HG03280 (cell line): ENCODE data around the gene GPR37L1.
A peak's percentile ranks its signal among the peaks of the same experiment; 100 is the strongest.

Experiments used
- ATAC-seq: cut with Tn5 transposase; IDR thresholded peaks from one replicate; pipeline ENCODE4 v1.9.1; 2021; ENCODE audit warnings: mild to moderate bottlenecking, moderate library complexity; ENCODE audit not compliant: unreplicated experiment

GPR37L1 gene

DNA sequence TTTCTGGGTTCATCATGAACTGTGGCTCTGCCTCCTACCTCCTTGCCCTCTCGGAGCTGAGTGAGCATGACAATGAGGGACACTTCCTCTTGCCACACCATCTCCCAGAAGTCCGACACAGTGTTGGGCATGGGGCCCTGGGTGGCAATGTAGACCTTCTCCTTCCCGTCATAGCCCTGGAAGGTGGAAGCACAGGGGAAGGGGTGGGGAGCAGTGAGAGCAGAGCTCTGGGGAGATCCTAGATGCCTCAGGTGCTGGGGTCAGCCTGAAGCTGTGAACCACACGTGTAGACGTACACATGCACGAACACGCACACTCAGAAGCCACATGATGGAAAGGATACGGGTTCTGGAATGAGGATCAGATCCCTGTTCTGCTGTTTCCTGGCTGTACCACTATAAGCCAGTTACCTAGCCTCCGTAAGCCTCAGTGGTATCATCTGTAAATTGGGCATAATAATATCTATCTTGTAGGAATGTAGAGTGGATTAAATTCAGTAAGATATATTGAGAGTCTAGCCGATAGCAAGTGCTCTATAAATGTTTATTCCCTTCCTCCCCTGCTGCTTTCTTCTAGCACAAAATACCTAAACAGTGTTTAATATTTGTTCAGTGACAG, 31.5 kb downstream of the GPR37L1 start:
- no peak for ATAC-seq

DNA sequence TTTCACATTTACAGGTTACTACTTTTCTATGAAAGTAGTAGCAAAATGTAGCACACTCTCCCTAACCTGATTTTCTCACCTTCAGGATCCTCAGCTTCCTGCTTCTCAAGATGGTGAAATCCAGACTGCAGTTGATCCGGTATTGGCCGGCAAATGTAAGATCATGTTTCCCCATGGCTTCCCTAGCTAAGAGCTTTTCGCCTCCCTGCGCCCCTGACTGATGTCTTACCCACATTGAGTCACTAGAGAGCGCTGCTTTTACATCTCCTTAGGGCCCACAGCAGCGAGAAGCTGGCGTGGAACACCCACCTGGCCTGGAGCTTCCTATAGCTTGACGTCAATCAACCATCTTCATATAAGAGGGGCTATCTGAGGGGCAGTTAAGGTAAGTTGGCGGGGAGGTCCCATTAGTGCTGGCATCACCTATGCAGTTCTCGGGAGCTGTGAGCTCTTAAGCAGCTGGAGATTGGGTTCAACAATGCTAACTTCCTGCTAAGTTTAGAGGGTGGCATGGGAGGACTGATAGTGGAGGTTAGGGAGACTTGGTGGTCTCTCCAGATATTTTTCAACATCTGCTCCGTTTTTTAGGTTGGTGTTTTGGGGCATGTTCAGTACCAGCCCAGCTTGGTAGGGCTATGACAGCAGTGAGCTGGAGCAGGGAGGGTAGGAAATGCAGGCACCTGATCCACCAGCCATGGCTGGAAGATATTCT, 32.2 kb downstream of the GPR37L1 start:
- peak; percentile 46 for ATAC-seq

DNA sequence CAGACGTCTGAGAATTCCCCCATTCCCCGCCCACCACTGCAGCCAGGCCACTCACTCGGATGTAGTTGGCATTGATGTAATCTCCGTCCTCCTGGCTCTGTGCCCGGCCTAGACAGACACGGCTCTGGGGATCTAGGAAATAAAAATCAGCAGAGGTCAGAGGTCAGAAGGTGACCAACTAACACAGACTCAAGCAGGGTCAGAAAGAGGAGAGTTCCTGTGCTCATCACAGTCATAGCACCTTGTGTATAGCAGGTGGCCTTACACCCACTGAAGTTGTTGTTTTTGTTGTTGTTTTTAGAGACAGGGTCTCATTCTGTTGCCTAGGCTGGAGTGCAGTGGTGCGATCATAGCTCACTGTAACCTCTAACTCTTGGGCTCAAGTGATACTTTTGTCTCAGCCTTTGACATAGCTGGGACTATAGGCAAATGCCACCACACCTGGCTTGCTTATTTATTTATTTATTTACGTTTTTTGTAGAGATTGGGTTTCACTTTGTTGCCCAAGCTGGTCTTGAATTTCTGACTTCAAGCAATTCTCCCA, 32.8 kb downstream of the GPR37L1 start:
- no peak for ATAC-seq

DNA sequence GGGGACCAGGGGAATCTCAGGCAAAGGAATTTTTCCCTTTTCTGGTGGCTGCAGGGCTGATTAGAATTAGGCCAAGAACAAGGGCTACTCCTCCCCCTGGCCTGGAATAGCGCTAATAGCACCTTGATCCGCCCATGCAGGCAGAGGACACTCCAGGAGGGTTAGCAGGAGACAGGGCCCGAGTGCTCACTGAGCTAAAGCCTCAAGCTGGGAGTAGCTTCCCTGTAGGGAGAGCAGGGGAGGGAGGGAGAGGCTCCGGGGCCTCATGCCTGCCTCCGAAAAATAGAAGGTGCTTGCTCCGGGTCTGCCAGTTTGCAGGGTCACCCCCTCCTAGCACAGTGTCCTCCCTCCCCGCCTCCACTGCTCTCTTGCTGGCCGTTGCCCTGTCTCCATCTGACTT, 33.9 kb downstream of the GPR37L1 start:
- no peak for ATAC-seq

DNA sequence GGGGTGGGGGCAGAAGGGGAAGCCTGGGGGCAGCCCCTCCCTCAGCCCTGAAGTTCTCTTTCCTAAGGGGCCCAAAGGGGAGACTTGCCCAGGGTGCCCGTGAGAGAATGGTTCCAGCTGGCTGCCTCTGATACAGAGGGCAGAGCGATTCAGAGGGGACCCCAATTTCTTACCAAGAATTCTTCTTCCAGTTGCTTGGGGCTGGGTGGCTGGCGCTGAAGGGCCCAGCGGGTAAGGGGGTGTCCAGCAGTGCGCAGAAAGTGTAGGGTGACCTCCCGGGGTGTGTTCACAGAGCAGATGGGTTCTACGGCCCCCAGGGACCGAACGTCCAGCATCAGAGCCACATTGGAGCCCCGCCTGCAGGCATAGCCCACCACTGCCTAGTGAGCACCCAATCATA, 35.2 kb downstream of the GPR37L1 start:
- no peak for ATAC-seq

DNA sequence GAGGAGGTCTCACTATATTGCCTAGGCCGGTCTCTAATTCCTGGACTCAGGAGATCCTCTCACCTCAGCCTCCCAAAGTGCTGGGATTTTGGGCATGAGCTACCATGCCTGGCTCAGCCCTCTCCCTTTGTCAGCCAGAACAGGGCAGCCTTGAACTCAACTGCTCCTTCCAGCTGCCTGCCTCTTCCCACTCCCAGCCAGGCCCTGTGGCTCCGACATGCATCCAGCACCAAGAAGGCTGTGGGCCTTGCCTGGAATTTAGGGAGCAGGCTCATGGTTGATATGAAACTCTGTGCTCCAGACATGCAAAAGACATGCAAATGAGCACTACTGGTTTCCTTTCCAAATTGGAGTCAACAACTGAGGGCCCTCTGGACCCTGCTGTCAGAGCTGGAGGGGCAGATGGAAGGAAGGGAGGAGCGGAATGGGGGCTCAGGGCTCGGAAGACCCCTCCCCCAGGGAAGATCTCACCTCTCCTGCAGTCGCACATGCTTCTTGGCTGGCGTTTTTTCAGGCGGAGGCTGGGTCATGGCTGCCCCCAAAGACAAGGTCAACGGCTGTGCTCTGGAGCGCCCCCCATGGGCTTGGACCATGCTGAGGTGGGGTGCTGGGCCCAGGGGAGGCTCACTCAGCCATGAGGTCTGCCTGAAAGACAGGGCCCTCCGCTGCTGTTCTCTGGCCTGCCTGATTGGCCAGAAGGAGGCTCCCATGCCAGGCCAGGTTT, 36.3 kb downstream of the GPR37L1 start:
- ATAC-seq: no peak

DNA sequence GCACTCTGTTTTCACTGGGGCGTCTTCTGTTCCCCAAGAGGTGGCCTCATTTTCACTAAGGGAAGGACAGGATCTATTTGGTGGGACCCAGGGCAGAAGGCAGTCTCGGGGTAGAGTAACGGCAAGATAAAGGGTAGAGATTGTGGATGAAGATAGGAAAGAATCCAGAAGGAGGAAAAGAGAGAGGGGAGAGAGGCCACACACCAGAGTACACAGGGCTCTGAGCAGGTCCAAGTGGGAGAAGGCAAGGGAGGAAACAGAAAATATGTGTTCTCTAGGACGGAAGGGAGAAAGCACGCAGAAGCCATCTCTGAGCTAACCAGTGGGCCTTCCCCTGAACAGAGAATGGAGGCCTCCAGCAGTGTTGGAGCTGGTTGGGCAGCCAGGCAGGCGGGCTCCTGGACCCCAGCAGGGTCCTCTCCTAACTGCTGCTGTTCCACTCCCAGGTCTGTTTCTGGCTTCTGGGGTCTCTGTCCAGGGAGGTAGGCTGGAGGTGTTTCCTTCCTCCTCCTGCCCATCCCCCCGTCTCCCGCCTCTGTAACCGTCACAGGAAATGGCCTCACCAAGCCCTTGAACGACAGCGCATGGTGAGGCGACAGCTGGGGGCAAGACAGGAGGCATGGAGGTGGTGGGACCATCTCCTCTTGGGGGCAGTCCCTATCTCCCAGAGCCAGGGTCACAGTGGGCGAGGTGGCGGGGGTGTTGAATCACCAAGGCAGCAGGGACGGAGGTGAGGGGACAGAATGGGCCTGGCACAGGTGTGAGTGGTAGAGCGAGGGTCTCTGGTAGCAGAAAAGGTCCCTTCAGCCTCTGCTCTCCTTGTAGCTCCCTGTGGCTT, 37.0 kb downstream of the GPR37L1 start:
- no peak for ATAC-seq

DNA sequence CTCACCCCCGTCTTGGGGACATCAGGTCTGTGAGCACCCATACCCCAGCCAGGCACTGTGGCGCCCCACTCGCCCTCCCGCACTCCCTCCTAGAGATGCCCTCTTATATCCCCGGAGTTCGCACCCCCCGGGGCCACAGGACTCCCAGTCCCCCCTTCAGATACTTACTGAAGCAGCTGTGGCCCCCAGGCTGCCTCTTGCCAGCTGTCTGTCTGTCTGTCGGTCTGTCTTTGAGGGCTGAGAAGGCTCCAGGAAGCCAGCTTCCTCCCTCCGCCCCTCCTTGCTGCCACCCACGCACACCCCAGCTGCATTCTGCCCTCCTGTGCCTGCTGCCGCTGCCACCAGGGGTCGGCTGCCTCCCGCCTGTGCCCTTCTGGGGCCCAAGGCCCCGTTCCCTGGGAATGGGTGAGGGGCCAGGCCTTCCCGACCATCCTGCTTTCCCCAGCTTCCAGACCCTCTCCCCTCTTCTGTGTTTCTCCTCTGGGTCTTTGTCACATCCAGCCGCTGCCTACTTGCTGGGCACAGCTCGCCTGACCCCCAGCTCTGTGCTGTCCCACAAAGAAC, 37.7 kb downstream of the GPR37L1 start, which contains the start of gene PTPN7:
PTPN7 (minus strand) TSS at position 226 of the 564 bp plus-strand sequence. CDS start 1,200 bp downstream, outside the sequence.
- ATAC-seq: peak; percentile 61

DNA sequence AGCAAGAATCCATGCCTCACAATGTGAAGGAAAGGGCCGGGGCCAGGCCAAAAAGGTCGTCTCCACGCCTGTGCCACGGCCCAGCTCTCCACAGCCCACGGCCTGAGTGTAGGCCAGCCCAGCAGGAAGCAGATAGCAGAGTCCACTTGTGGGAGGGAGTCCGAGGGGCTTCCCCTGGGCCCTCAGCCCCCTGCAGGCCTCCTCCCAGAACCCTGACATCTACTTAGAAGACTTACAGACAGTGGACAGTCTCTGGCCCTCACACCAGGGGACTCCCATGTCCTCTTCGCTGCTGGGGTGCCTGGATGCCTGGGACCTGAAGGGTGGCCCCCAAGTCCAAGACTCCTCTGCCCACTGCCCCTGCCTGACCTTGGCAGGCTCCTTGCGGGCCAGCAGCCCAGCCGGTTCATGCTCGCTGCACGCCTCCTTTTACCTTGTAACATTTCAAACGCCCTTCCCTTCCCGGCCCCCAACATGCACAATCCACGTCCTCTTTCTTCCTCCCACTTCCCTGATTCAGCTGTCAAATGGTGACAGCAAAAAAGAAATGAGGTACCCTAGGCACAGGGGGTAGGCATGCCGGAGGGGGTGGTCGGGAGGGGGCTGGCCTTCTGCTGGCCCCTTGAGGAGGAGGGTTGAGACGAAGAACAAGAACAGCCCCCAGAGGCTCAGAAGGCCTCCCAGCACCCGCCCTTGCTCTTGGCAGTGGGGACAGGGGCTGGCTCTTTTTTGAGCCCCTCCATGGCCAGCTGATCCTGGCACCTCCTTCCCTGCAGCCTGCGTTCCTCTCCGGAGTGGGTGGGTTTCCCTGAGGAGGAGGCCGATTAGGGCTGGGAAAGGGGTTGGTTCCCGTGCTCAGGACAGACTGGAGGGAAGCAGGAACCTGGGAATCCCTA, 38.7 kb downstream of the GPR37L1 start:
- ATAC-seq: no peak

DNA sequence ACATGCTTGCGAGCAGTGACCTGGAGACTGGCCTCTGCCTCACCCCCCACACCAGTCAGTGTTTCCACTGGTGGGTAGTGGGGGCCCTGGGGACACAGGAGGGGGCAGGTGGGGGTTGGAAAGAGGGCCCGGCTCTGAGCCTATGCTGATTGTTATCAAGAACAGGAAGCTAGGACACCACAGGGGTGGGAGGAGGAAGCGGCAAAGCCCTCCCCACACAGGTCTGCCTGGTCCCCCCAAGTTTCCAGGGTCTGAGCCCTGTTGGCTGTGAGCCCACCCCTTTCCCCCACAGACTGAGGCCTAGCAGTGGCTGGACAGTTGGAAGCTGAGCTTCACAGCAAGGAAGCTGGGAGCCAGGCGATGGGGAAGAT, 39.3 kb downstream of the GPR37L1 start:
- ATAC-seq: no peak

DNA sequence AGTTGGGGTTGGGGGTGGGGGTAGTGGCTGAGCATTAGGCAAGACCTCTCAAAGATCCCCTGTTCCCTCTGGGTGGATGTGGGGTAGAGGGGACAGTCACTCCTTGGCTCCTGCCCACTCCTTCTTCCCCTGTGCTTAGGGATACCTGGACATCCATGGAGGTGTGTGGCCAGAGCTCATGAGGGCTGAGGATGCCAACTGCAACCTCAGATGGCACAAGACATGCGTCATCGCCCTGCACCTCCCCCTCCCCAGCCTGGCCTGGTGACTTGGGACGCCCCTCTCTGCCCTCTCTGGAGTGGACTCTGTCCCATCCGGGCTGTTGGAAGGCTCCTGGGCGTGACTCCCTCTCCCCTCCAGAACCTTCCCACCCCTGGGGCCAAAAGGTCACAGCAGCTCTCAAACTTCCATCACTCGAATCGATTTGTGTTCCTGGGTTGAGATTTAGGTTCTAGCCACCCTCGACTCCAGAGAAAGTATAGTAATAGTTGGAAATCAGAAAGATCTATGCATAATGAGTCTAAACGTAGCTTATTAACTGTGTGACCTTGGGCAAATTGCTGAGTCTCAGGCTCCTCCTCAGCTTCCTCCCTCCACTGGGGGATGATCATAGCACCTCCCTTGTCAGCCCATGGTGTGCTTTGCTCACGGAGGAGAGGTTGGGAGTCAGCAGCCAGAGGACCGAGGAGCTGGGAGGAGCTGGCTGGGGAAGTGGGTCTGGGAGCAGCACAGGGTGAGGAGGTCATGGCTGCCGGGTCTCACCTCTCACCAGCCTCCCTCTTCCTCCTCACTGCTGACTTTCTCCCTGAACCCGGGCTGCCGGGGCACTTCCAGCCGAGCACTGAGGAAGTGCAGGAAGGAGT, 39.9 kb downstream of the GPR37L1 start:
- ATAC-seq: no peak

DNA sequence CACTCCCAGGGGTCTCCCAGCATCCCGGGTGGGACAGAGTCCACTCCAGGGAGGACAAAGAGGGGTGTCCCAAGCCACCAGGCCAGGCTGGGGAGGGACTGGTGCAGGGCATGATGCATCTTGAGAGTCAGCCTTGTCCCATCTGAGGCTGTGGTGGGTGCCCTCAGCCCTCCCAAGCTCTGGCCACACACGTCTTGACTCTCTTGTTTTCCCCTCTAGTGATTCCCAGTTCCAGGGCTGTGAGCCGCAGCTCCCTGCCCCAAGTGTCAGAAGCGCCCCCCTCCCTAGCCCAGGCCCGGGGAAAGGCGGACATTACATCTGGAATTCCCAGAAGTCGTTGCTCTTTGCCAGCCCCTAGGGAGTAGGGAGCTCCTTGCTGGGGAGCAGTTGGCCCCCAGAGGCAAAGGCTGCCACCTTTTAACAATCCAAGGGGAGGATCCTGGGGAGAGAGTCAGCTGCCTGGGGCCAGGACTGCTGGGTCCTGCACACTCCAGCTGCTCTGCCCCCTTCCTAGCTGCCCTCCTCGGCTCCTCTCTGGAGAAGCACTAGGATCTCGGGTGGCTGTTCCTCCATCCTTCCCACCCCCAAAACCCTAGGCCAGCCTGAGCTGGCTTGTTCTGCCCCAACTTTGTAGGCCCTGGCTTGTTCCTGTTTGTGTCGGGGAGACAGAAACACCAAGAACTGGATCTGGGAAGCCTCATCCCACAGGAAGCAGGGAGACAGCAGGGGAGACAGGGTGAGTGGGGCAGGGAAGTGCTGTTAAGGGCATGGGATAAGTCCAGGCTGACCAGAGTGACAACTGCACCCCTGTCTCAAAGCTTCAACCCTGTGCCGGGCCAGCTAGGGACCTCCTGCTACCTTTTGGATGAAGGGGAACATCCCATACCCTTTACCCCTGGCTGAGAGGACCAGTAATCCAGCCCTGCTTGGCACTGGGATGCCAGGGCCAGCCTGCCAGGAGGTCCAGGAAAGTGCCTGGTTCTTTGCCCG, 40.9 kb downstream of the GPR37L1 start:
- ATAC-seq: no peak

DNA sequence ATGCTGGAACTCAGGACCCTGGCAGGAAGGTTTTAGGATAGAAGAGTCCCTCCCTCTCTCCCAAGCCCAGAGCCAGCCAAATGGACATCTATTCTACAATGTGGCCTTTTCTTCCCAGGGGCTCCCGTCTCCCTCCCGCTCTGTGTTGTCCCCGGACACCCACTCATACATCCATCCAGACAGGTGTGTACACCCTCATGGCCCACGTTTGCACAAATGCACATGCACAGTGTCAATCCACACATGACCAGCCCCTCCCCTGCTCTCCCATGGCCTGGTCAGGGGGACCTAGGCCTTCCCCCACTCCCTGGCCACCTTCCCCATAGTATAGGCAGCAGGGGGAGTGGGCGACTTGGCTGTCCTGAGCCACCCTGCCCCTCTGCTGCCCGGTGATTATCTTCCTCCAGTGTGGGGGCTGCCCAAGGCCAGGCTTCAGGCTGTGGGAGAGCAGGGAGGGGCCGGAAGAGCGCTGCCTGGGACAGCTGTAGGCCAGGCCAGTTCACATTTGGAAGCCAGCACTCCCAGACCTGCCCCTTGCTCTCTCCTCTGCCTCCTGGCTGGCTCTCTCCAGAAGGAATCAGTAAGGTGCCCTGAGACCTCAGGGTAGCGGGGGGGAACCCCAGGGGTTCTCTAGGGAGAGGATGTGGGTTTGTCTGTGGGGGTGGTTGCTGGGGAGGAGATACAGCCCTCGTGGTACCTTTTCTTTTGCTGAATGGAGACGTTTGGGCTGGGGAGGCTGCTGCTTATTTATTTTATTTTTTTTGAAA, 41.7 kb downstream of the GPR37L1 start:
- ATAC-seq: no peak

DNA sequence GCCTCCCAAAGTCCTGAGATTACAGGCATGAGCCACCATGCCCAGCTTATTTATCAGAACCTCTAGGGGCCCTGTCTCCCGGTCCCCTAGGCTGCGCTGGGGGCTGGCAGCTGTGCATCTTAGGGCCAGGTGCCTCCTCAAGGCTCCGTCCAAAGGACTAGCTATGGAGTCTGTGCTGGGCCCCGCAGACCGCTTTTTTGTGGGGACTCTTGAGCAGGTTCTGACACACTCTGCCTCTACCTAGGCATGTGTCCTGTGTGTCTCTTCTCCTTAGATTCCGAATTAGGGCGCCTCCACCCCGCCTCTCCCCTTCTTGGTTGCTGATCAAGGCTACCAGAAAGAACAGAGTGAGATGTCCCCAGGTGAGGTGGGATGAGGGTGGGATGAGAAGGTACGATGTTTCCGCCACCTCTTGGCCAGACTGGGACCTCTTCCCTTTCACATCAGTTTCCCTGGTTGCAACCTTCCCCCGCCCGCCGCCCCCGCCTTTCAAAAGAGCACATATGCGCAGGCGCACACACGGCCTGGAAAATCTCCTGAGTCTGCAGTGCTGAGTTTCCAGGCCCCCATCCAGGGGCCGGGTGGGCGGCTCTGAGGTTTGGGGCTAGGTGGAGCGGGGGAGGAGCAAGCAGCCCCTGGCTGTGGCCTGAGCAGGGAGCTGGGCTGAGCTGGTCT, 42.7 kb downstream of the GPR37L1 start:
- ATAC-seq: no peak

DNA sequence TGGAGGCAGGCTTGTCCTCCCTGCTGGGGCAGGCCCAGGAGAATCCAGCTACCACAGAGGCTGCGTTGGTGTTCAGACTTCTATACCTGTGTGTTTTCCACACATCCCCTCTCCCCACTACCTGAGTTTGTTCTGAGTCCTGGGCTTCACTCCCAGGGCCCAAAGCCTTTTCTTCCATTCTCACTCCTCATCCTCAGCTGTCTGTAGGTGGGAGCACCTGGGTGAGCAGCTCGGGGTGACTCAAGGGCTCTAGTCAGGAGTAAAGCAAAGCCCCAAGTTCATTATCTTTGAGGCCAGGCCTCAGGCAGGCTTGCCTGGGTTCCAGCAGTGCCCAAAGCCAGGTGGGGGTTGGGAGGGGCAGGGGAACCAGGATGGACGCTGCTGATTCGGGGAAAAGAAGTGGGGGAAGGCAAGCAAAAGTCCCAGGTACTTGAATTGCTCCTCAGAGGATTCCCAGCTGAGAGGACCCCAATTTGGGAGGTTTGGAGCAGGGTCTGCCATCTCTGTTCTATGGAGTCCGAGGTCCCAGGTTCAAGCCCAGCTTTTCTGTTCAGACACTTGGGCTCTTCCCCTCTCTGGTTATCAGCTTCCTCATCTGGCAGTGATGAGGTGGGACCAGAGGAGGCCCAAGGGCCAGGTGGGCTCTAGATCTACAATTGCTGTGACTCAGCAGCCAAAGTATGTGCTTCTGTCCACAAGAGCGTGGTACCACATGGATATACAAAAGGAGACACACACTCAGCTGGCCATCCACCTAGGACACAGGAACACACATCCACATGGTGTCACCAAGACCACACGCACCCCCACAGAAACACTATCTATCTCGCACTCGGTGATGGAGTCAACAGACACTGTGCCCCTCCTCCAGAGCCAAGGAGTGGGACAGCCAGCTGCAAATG, 43.5 kb downstream of the GPR37L1 start:
- no peak for ATAC-seq
